GM23338 (cell line): ENCODE measurements around the gene SRP54. TPM values are rescaled to one million over a fixed set of nuclear protein-coding genes. Genes with fewer than 3 reads are reported as not detected.
A peak's percentile ranks its signal among the peaks of the same experiment; 100 is the strongest.

Source experiments
- ATAC-seq: fragments of 200-7000 bp; cut with Tn5 transposase; 3 replicates; pipeline ENCODE4 v1.9.1; 2020
- DNase-seq: peaks from one replicate; pipeline ENCODE4 v3.0.0-alpha.2; 2015; ENCODE audit warnings: low spot score
- H2AFZ ChIP-seq: fragments of 200-600 bp; sonication (generic); 2 replicates; pipeline ENCODE4 v1.8.0; 2016; ENCODE audit warnings: antibody characterized with exemption, mild to moderate bottlenecking, moderate library complexity
- H3F3A ChIP-seq: fragments of 200-600 bp; sonication (generic); replicated peaks from 2 replicates; pipeline ENCODE4 v1.8.0; 2017; ENCODE audit warnings: antibody characterized with exemption, mixed run types, low read depth
- H3K27ac ChIP-seq: fragments of 200-600 bp; sonication (generic); 2 replicates; pipeline ENCODE4 v1.6.1; 2016; ENCODE audit warnings: low read depth
- H3K27me3 ChIP-seq: fragments of 200-600 bp; sonication (generic); 2 replicates; pipeline ENCODE4 v1.8.0; 2016; ENCODE audit warnings: mild to moderate bottlenecking, mixed run types, moderate library complexity; ENCODE audit not compliant: insufficient read depth
- H3K36me3 ChIP-seq: fragments of 200-600 bp; sonication (generic); 2 replicates; pipeline ENCODE4 v1.8.0; 2016; ENCODE audit warnings: mild to moderate bottlenecking; ENCODE audit not compliant: insufficient read depth
- H3K4me1 ChIP-seq: fragments of 200-600 bp; sonication (generic); 2 replicates; pipeline ENCODE4 v1.8.0; 2016; ENCODE audit warnings: mild to moderate bottlenecking, moderate library complexity; ENCODE audit not compliant: insufficient read depth
- H3K4me2 ChIP-seq: fragments of 200-600 bp; sonication (generic); 2 replicates; pipeline ENCODE4 v1.7.1; 2017; ENCODE audit warnings: mixed run types
- H3K4me3 ChIP-seq: fragments of 200-600 bp; sonication (generic); 2 replicates; pipeline ENCODE4 v1.6.1; 2016; ENCODE audit warnings: mixed run types
- H3K79me2 ChIP-seq: fragments of 200-600 bp; sonication (generic); replicated peaks from 2 replicates; pipeline ENCODE4 v1.8.0; 2017; ENCODE audit warnings: mild to moderate bottlenecking; ENCODE audit not compliant: insufficient read depth
- H3K9me2 ChIP-seq: fragments of 200-600 bp; sonication (generic); 2 replicates; pipeline ENCODE4 v1.8.0; 2017; ENCODE audit not compliant: insufficient read depth
- H4K20me1 ChIP-seq: fragments of 200-600 bp; sonication (generic); replicated peaks from 2 replicates; pipeline ENCODE4 v1.8.0; 2017; ENCODE audit warnings: mild to moderate bottlenecking; ENCODE audit not compliant: insufficient read depth
- H3K27ac Mint-ChIP-seq: 2 replicates; pipeline ENCODE4 v1.8.0; 2020; ENCODE audit warnings: inconsistent platforms, mild to moderate bottlenecking, moderate library complexity, mixed read lengths
- H3K27me3 Mint-ChIP-seq: 3 replicates; pipeline ENCODE4 v1.8.0; 2022; ENCODE audit warnings: low read depth, mild to moderate bottlenecking, moderate library complexity, mixed read lengths, inconsistent platforms; ENCODE audit not compliant: insufficient read depth, poor library complexity
- H3K36me3 Mint-ChIP-seq: 3 replicates; pipeline ENCODE4 v1.8.0; 2021; ENCODE audit warnings: low read depth, mild to moderate bottlenecking, inconsistent platforms, moderate library complexity, mixed read lengths
- H3K4me1 Mint-ChIP-seq: 3 replicates; pipeline ENCODE4 v1.8.0; 2020; ENCODE audit warnings: mild to moderate bottlenecking, inconsistent platforms, mixed read lengths
- H3K4me3 Mint-ChIP-seq: 3 replicates; pipeline ENCODE4 v1.8.0; 2021; ENCODE audit warnings: moderate library complexity, mild to moderate bottlenecking, inconsistent platforms, mixed read lengths
- H3K9me3 Mint-ChIP-seq: 3 replicates; pipeline ENCODE4 v1.8.0; 2020; ENCODE audit warnings: moderate library complexity, mild to moderate bottlenecking, inconsistent platforms, mixed read lengths
- CREB1 ChIP-seq: fragments of 250-450 bp; sonication (Bioruptor Pico); IDR thresholded peaks from 2 replicates; pipeline ENCODE4 v1.5.0; 2020; ENCODE audit warnings: low read depth, mild to moderate bottlenecking, moderate library complexity
- CTCF ChIP-seq, 2 experiments: fragments of 200-600 bp in 1 of 2; sonication (generic) in 1 of 2; conservative IDR thresholded peaks; 2 replicates each; pipeline versions ENCODE4 v1.5.1 to v1.6.1; 2016 to 2017; ENCODE audit warnings: antibody characterized with exemption in 2 of 2, low read depth in 2 of 2, mild to moderate bottlenecking in 2 of 2, moderate library complexity in 1 of 2
- EZH2 ChIP-seq: fragments of 200-600 bp; sonication (generic); IDR thresholded peaks from one replicate; pipeline ENCODE4 v1.8.0; 2017; ENCODE audit warnings: antibody characterized with exemption, mild to moderate bottlenecking, low read depth; ENCODE audit not compliant: unreplicated experiment
- EZH2phosphoT487 ChIP-seq: fragments of 200-600 bp; sonication (generic); IDR thresholded peaks from one replicate; pipeline ENCODE4 v1.8.1; 2018; ENCODE audit warnings: antibody characterized with exemption; ENCODE audit not compliant: unreplicated experiment
- JUNB ChIP-seq: IDR thresholded peaks from one replicate; pipeline ENCODE4 v1.6.1; 2016; ENCODE audit warnings: antibody characterized with exemption; ENCODE audit not compliant: unreplicated experiment
- NANOG ChIP-seq: IDR thresholded peaks from 2 replicates; pipeline ENCODE4 v1.6.1; 2016; ENCODE audit warnings: antibody characterized with exemption, borderline replicate concordance
- STAT1 ChIP-seq: IDR thresholded peaks from one replicate; pipeline ENCODE4 v1.6.1; 2016; ENCODE audit warnings: antibody characterized with exemption; ENCODE audit not compliant: unreplicated experiment
- ZNF114 ChIP-seq: fragments of 250-450 bp; sonication (Bioruptor Pico); IDR thresholded peaks from 2 replicates; pipeline ENCODE4 v1.5.0; 2020; ENCODE audit warnings: mild to moderate bottlenecking, moderate library complexity
- ZNF331 ChIP-seq: fragments of 250-450 bp; sonication (Bioruptor Pico); IDR thresholded peaks from 2 replicates; pipeline ENCODE4 v1.5.0; 2020; ENCODE audit warnings: low read depth, mild to moderate bottlenecking, moderate library complexity
- polyA plus RNA-seq: library from polyadenylated mRNA; unstranded; fragments of >200 nt; fragmentation: Nextera tagmentation; extraction: Ambion mirVana; gene quantifications from 2 replicates; pipeline ENCODE4 v1.2.1, GENCODE V29; 2016
- total RNA-seq: library from RNA; depleted of rRNA; stranded (reverse); fragments of >200 nt; shearing (Covaris generic); gene quantifications from 2 replicates; pipeline ENCODE4 v1.2.3, GENCODE V29; 2014
- TF ChIP-seq, protein P1 (sequence below): IDR thresholded peaks from one replicate; pipeline ENCODE4 v1.6.1; 2018; ENCODE audit warnings: antibody characterized with exemption; ENCODE audit not compliant: unreplicated experiment
- TF ChIP-seq, protein P2 (sequence below): IDR thresholded peaks from 2 replicates; pipeline ENCODE4 v1.6.1; 2016; ENCODE audit warnings: antibody characterized with exemption

The SRP54 gene
- total and polyA plus RNA-seq, 2 experiments from 2014 or later: 60.4 to 77.5 TPM

- TF ChIP-seq, protein P1, sequence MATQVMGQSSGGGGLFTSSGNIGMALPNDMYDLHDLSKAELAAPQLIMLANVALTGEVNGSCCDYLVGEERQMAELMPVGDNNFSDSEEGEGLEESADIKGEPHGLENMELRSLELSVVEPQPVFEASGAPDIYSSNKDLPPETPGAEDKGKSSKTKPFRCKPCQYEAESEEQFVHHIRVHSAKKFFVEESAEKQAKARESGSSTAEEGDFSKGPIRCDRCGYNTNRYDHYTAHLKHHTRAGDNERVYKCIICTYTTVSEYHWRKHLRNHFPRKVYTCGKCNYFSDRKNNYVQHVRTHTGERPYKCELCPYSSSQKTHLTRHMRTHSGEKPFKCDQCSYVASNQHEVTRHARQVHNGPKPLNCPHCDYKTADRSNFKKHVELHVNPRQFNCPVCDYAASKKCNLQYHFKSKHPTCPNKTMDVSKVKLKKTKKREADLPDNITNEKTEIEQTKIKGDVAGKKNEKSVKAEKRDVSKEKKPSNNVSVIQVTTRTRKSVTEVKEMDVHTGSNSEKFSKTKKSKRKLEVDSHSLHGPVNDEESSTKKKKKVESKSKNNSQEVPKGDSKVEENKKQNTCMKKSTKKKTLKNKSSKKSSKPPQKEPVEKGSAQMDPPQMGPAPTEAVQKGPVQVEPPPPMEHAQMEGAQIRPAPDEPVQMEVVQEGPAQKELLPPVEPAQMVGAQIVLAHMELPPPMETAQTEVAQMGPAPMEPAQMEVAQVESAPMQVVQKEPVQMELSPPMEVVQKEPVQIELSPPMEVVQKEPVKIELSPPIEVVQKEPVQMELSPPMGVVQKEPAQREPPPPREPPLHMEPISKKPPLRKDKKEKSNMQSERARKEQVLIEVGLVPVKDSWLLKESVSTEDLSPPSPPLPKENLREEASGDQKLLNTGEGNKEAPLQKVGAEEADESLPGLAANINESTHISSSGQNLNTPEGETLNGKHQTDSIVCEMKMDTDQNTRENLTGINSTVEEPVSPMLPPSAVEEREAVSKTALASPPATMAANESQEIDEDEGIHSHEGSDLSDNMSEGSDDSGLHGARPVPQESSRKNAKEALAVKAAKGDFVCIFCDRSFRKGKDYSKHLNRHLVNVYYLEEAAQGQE: no peak
- TF ChIP-seq EZH2phosphoT487: no peak
- TF ChIP-seq CREB1 (CRISPR knock-in tag): no peak
- no peak for TF ChIP-seq CTCF (conservative IDR thresholded peaks at IDR 0.05; ENCODE audit: low read depth in 2 of 2)
Observed at GRCh38 chr14:34971801-34972200, 11.0 kb upstream of the SRP54 start (continued).

GRCh38 chr14:34978444-34978843 lies 4.3 kb upstream of the SRP54 start:
- Histone ChIP-seq H3K27me3 (no peaks in the 10 kb centered on the region), H3K36me3 (no peaks in the 10 kb centered on the region), H3K9me2 (no peaks in the 10 kb centered on the region), H3K4me1 (peaks cover 5% of the 10 kb centered on the region), H2AFZ (no peak overlapping the region), H3K27ac (no peak overlapping the region), H3K4me3 (no peak overlapping the region), H3K4me2 (no peak overlapping the region), H3F3A (peaks cover 8% of the 10 kb centered on the region; the same call in 1 of the 2 replicates), H4K20me1 (no peaks in the 10 kb centered on the region; the same call in 1 of the 2 replicates), H3K79me2 (peaks cover 79% of the 10 kb centered on the region)
- Mint-ChIP-seq H3K27ac (no peak overlapping the region), H3K4me3 (no peak overlapping the region), H3K27me3 (peaks cover 3% of the 10 kb centered on the region), H3K4me1 (peaks cover 4% of the 10 kb centered on the region; the same call in 1 of the 3 replicates), H3K9me3 (no peaks in the 10 kb centered on the region), H3K36me3 (peaks cover 7% of the 10 kb centered on the region; the same call in 1 of the 3 replicates)
- DNase-seq (no peak), ATAC-seq (no peak)
- no peak for TF ChIP-seq EZH2phosphoT487
- TF ChIP-seq EZH2: no peak
- no peak for TF ChIP-seq CREB1 (CRISPR knock-in tag)

- Mint-ChIP-seq H3K4me1 (peaks cover 14% of the 10 kb centered on the region), H3K27ac (no peak overlapping the region), H3K9me3 (no peaks in the 10 kb centered on the region), H3K4me3 (no peak overlapping the region), H3K36me3 (peaks cover 7% of the 10 kb centered on the region; the same call in 2 of the 3 replicates), H3K27me3 (peaks cover 10% of the 10 kb centered on the region)
- Histone ChIP-seq H3K4me1 (peaks cover 10% of the 10 kb centered on the region), H3K9me2 (no peaks in the 10 kb centered on the region), H3K27ac (no peak overlapping the region), H2AFZ (no peak overlapping the region), H3K4me3 (peak overlapping the region; percentile 58), H4K20me1 (no peaks in the 10 kb centered on the region), H3K36me3 (no peaks in the 10 kb centered on the region), H3K4me2 (peak overlapping the region; percentile 84), H3K79me2 (peaks cover 83% of the 10 kb centered on the region), H3F3A (peaks cover 8% of the 10 kb centered on the region; the same call in 1 of the 2 replicates), H3K27me3 (no peaks in the 10 kb centered on the region)
- no peak for ATAC-seq
- no peak for DNase-seq
- TF ChIP-seq, protein P2, sequence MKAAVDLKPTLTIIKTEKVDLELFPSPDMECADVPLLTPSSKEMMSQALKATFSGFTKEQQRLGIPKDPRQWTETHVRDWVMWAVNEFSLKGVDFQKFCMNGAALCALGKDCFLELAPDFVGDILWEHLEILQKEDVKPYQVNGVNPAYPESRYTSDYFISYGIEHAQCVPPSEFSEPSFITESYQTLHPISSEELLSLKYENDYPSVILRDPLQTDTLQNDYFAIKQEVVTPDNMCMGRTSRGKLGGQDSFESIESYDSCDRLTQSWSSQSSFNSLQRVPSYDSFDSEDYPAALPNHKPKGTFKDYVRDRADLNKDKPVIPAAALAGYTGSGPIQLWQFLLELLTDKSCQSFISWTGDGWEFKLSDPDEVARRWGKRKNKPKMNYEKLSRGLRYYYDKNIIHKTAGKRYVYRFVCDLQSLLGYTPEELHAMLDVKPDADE: no peak
- no peak for TF ChIP-seq EZH2phosphoT487
- no peak for TF ChIP-seq ZNF114
- TF ChIP-seq CTCF (conservative IDR thresholded peaks at IDR 0.05; ENCODE audit: low read depth in 2 of 2): no peak
- no peak for TF ChIP-seq STAT1
- TF ChIP-seq CREB1 (CRISPR knock-in tag): no peak
- TF ChIP-seq NANOG: no peak
- TF ChIP-seq JUNB: no peak
- TF ChIP-seq ZNF331: no peak
- TF ChIP-seq EZH2: no peak
Observed at GRCh38 chr14:34980337-34980900, 2.4 kb upstream of the SRP54 start.
